ENCODE measurements around the gene RPA3.

RPA3 gene

GRCh38 chr7:7596176-7596575 is 122.2 kb downstream of the RPA3 start:
- TF ChIP-seq GABPA (IDR thresholded peaks at IDR 0.05; ENCODE audit: low read depth) = no peak
- no peak for TF ChIP-seq POLR2AphosphoS5 (IDR thresholded peaks at IDR 0.05; ENCODE audit: low read depth)
- no peak for TF ChIP-seq SPI1 (IDR thresholded peaks at IDR 0.05; ENCODE audit: borderline replicate concordance, low read depth)
- TF ChIP-seq, protein P1, sequence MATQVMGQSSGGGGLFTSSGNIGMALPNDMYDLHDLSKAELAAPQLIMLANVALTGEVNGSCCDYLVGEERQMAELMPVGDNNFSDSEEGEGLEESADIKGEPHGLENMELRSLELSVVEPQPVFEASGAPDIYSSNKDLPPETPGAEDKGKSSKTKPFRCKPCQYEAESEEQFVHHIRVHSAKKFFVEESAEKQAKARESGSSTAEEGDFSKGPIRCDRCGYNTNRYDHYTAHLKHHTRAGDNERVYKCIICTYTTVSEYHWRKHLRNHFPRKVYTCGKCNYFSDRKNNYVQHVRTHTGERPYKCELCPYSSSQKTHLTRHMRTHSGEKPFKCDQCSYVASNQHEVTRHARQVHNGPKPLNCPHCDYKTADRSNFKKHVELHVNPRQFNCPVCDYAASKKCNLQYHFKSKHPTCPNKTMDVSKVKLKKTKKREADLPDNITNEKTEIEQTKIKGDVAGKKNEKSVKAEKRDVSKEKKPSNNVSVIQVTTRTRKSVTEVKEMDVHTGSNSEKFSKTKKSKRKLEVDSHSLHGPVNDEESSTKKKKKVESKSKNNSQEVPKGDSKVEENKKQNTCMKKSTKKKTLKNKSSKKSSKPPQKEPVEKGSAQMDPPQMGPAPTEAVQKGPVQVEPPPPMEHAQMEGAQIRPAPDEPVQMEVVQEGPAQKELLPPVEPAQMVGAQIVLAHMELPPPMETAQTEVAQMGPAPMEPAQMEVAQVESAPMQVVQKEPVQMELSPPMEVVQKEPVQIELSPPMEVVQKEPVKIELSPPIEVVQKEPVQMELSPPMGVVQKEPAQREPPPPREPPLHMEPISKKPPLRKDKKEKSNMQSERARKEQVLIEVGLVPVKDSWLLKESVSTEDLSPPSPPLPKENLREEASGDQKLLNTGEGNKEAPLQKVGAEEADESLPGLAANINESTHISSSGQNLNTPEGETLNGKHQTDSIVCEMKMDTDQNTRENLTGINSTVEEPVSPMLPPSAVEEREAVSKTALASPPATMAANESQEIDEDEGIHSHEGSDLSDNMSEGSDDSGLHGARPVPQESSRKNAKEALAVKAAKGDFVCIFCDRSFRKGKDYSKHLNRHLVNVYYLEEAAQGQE (IDR thresholded peaks at IDR 0.05; ENCODE audit: insufficient replicate concordance, low read depth) = no peak
- TF ChIP-seq, protein P2, sequence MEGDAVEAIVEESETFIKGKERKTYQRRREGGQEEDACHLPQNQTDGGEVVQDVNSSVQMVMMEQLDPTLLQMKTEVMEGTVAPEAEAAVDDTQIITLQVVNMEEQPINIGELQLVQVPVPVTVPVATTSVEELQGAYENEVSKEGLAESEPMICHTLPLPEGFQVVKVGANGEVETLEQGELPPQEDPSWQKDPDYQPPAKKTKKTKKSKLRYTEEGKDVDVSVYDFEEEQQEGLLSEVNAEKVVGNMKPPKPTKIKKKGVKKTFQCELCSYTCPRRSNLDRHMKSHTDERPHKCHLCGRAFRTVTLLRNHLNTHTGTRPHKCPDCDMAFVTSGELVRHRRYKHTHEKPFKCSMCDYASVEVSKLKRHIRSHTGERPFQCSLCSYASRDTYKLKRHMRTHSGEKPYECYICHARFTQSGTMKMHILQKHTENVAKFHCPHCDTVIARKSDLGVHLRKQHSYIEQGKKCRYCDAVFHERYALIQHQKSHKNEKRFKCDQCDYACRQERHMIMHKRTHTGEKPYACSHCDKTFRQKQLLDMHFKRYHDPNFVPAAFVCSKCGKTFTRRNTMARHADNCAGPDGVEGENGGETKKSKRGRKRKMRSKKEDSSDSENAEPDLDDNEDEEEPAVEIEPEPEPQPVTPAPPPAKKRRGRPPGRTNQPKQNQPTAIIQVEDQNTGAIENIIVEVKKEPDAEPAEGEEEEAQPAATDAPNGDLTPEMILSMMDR (IDR thresholded peaks at IDR 0.05; ENCODE audit: insufficient read depth, low read length) = no peak
- H3K4me3 ChIP-seq (replicated peaks; ENCODE audit: insufficient read depth, low read length) = no peak overlapping the region
- peak in 1 of 2 experiments; percentile 37 for DNase-seq (ENCODE audit: low read depth in 1 of 2, low spot score in 1 of 2)

DNA sequence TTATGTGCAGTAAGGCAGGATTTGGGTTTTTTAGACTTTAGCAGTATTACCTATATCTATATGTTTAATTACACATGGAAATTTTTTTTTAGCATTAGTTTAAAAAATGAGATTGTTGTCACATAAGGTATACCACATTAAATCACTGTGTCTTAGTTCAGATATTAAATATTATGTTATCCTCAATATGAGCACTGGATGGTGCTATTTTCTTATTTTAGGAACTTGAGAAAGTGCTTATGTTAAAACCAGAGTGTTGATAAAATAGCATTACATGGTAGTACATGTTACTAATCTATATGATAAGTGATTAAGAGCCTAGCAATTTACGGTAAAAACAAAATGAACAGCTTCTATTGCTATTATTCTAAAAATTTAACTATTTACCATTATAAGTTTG is 123.0 kb downstream of the RPA3 start:
- DNase-seq (ENCODE audit: low read depth in 1 of 2, low spot score in 1 of 2) = no peak
- Histone ChIP-seq H3K27me3 (ENCODE audit: insufficient read depth, poor library complexity, severe bottlenecking) (no peaks in the 10 kb centered on the region), H3K27ac (replicated peaks) (no peak overlapping the region), H3K4me3 (replicated peaks; ENCODE audit: insufficient read depth, low read length) (no peak overlapping the region)
- TF ChIP-seq POLR2AphosphoS5 (IDR thresholded peaks at IDR 0.05; ENCODE audit: low read depth) = no peak
- TF ChIP-seq, protein P2 (IDR thresholded peaks at IDR 0.05; ENCODE audit: insufficient read depth, low read length) = no peak
- TF ChIP-seq GABPA (IDR thresholded peaks at IDR 0.05; ENCODE audit: low read depth) = no peak
- TF ChIP-seq, protein P1 (IDR thresholded peaks at IDR 0.05; ENCODE audit: insufficient replicate concordance, low read depth) = no peak
- TF ChIP-seq SPI1 (IDR thresholded peaks at IDR 0.05; ENCODE audit: borderline replicate concordance, low read depth) = no peak

More at GRCh38 chr7:7596176-7596575, 122.2 kb downstream of the RPA3 start:
- Histone ChIP-seq H3K27me3 (ENCODE audit: insufficient read depth, poor library complexity, severe bottlenecking) (no peaks in the 10 kb centered on the region), H3K27ac (replicated peaks) (no peak overlapping the region)

All from HL-60 (cell line).